HG03139 (cell line): ENCODE data around the gene CLEC18A.
"Not testable (repeated sequence)": the region's sequence is repeated elsewhere in the genome, so short reads cannot be mapped to it uniquely, and the experiment has no call there.

Source experiments
- ATAC-seq: cut with Tn5 transposase; IDR thresholded peaks from one replicate; pipeline ENCODE4 v1.9.1; 2021; ENCODE audit not compliant: unreplicated experiment

The CLEC18A gene

DNA sequence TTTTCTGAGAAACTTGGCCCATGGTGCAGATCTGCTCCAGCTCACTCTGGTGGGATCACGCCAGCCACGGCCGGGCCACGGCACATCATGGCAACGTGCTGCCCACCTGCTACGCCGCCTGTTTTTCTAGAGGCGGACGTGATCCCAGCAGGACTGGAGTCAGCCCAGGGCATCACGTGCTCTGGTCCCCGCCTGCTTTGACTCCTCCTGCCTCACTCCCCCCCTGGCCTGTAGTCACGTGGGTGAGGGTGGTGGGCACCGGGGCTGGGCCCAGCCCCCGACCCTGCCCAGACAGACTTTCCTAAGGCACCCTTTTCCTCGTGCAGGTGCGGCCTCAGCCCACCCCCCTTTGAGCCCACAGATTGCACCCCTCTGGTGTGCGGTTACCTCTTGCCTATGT is 723 bp upstream of the CLEC18A start:
- not testable (repeated sequence) for ATAC-seq

DNA sequence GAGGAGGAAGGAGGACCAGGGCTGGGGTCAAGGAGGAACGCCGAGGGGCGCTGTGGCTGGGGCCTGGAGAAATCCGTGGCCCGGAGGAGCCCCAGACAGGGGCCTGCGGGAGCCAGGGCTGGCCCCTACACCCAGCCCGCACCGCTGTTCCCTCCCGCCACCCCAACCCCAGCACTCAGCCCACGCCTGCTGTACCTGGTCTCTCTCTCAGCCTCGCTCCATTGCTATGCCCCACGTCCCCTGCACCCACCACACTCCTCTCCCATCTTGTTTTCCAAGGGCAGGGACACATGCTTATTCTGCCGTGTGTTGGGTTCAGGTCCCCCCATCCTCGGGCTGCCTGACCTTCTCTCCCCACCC is 518 bp downstream of the CLEC18A start:
- not testable (repeated sequence) for ATAC-seq

DNA sequence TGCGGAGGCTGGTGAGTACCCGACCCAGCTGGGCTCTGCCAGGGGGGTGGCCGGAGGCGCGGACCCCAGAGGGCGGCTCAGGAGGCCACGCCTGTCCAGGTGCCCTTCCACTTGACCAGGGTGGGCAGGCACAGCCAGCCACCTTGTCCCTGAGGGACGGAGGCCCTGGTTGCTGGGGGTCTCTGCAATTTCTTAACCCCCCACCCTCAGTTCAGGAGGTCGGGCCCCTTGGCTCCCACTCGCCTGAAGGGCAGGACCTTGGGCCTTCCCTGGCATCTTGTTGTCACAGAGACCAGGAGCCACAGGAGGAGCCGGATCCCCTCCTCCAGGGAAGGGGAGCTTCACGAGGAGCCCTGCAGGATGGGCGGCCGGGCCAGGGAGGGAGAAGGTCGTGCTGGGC is 982 bp downstream of the CLEC18A start:
- ATAC-seq: not testable (repeated sequence)

DNA sequence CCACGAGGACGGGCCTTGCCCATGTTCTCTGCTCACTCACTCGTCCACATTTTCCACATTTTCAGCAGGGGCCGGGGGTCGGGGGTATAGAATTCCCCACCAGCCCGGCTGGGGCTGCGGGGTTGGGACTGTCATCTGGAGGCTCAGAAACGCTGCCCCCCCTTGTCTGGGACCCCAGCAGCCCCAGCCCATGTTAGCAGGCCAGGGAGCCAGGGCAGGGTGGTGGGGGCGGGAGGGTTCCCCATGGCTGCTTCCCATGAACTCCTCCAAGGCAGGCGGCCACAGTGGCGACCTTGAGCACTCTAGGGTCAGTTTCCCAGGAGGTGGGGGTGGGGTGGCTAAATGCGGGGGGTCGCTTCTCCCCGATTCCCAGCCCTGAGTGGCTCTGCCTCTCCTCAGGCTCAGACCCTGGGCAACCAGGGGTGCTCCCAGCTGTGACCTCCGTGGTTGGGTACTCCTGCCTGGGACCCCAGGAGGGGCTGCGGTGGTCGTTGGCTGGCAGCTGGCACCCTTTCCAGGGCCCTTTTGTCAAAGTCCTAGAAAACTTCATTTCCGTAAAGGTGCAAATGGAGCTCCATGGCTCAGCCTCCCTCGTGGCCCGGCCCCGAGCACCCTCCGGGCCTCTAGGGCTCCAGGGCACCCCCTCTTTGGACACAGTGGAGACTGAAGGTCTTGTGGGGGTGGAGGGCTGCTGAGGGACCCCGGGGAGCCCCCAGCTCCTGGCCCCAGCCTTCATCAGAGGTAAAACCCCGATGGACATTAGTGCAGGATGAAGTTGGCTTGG is 1.6 kb downstream of the CLEC18A start:
- not testable (repeated sequence) for ATAC-seq

DNA sequence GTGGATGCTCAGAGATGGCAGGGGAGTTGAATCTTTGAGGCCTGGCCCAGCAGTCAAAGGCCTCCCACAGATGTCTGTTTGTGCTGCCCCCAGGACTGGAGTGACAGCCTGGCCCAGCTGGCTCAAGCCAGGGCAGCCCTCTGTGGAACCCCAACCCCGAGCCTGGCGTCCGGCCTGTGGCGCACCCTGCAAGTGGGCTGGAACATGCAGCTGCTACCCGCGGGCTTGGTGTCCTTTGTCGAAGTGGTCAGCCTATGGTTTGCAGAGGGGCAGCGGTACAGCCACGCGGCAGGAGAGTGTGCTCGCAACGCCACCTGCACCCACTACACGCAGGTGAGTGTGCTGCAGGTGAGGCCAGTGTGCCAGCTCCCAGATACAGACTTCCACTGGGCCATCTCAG is 3.1 kb downstream of the CLEC18A start:
- not testable (repeated sequence) for ATAC-seq

DNA sequence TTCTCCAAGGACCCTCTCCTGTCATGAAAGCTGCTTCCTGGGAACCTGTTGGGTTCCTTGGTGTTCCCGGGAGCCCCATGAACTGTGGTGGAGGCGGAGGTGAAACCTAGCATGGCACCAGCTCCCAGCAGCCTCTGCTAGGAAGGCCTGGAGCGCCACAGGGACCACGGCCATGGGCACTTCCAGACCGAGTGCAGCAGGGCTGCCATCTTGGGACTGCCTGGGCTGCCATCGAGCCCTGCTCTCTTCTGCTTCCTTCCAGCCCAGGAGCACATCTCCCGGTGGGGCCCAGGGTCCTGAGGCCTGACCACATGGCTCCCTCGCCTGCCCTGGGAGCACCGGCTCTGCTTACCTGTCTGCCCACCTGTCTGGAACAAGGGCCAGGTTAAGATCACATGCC is 12.2 kb downstream of the CLEC18A start:
- ATAC-seq: not testable (repeated sequence)

DNA sequence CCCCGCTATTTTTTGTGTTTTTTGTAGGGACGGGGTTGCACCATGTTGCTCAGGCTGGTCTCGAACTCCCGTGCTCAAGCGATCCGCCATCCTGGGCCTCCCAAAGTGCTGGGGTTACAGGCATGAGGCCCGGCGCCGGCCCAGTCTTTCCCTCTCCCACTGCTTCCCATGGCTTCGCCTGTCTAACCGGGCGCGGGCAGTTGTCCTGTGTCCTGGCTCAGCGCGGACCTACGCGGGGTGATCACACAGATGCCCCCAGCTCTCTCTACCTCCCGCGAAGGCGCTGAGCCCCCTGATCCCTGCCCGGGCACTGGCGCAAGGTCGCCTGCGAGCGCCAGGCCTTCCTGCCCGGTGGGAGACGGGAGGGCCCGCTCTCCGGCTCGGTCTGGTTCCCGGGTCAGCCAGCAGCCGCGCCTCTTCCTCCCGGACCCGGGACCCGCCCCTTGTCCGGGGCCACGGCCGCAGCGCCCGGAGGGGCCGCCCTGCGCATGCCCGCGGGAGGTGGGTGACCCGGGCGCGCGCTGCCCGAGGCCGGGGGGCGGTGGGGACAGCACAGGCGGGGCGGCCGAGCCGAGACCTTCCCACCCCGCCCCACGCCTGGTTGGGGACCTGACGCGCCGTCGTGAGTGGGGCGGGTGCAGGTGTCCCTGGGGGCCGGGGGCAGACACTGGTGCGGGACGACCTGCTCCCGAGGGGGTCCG is 14.0 kb downstream of the CLEC18A start:
- not testable (repeated sequence) for ATAC-seq

DNA sequence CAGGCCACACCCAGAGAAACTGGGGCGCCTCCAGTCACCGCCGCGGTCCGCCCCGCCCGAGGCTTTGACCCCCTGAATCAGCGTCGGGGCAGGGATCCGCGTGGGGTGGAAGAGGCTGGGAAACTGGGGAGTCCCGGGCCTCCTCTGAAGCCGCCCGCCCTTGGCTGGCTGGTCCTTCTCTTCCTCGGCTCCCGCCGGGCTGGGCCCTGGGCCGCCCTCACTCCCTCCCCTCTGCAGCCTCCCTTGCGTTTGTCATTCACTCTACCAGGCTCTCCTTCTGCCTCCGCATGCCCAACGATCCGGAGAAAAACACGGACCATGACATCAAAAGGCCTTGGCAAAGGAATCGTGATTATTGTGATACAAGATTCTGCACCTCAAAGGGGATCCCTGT is 14.5 kb downstream of the CLEC18A start:
- not testable (repeated sequence) for ATAC-seq

DNA sequence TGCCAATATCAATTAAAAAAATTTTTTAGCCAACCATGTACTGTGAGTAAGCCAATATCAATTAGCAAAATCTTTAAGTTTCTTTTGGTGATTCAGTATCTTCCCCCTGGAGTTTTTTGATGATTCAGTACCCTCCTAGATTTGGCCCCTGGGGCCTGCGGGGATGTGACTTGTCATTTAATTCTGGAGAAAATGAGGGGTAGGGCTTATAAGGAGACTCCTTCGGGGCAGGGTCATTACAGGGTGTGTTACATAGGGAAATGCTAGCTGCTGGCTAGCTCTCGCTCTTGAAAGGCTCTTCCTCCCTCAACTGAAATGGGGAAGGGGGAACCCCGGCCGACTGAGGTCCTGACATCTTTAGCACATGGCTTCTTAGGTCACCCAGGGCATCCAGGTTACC is 16.6 kb downstream of the CLEC18A start:
- not testable (repeated sequence) for ATAC-seq

DNA sequence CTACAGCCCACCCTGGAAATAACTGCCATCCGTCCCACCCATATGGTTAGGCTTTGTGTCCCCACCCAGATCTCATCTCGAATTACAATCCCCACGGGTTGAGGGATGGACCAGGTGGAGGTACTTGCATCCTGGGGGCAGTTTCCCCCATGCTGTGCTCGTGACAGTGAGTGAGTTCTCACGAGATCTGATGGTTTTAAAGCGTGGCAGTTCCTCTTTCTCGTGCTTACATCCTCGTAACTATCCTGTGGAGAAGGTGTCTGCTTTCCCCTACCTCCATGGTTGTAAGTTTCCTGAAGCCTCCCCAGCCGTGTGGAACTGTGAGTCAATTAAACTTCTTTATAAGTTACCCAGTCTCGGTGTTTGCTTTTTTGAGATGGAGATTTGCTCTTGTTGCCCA is 17.0 kb downstream of the CLEC18A start:
- not testable (repeated sequence) for ATAC-seq

DNA sequence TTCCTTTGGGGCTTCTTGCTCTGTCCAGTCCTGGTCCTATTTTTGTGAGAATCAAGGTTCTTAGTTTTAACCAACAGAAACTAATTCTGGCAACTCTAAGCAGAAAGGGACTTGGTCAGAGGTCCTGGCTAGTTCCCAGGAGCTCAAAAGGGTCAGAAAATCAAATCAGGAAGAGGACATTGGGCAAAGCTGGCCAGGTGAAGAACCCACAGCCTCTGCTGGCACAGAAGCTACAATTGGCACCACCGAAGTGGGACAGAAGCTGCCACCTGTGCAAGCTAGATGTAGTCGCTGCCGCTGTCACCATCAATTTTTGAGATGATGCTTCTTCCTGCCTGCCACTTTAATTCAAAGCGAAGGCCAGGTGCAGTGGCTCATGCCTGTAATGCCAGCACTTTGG is 18.5 kb downstream of the CLEC18A start:
- ATAC-seq: not testable (repeated sequence)

DNA sequence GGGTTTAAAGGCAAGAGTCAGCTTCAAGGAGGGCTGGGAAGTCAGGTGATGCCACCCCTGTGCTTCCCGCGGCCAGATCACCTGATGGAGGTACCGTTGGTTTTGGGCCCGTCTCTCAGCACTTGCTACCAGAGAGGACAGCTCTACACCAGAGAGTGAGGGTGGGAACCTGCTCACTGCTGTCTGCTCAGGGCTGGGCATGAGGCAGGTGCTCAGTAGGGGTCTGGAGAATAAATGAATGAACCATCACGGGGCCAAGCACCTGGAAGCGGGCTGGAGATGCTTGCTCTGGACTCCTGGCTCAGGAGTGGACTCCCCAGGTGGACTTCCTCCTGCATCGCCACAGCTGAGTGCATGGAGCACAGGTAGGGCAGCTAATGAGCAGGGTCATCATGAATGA is 21.0 kb downstream of the CLEC18A start:
- ATAC-seq: not testable (repeated sequence)

DNA sequence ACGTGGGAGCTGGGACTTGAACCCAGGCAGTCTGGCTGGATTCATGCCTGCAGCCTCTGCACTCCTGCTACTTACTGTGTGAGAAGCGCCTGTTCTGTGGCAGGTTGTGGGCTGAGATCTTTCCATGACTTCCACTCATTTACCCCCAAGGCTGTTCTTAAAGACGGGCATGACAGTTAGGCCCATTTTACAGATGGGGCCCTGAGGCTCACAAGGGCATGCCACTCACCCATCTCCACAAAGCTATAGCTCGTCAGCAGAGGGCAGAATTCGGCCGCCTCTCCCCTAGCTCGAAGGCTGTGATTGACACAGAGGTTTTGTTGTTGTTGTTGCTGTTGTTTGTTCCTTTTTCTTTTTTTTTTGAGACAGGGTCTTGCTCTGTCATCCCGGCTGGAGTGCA is 21.8 kb downstream of the CLEC18A start:
- ATAC-seq: not testable (repeated sequence)

DNA sequence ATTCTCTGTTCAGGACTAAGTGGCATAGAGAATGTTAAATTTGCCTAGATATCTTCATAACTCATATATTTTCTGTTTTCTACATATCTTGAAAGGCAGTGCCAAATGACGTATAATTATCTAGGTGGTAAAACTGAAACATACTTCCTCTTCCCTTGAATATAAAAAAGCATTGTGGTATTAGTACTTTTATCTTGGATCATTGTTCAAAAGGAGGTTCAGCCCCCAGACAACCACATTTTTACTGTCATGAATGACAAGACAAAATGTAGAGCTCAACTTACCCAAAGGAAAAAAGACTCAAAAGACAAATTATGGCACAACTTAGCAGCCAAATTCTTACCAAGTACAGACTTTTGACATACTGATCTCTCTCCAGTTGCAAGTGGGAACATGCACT is 34.1 kb downstream of the CLEC18A start:
- not testable (repeated sequence) for ATAC-seq

DNA sequence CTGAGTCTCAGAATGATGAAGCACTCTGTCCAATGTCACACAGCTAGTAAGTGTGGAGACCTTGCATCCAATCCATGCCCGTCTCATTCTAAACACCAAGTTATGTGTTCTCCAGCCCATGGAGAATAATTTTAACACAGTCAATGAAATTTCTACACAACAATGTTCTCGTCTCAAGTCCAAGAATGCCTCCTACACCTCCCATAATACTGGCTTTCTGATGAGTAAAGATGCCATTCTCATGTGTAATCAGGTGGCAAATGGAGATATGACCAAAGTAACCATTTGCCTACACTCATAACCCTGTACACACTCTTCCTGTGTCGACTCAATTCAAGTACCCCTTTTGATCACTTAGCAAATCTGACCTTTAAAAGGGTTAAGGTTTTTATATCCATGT is 46.8 kb downstream of the CLEC18A start:
- not testable (repeated sequence) for ATAC-seq

DNA sequence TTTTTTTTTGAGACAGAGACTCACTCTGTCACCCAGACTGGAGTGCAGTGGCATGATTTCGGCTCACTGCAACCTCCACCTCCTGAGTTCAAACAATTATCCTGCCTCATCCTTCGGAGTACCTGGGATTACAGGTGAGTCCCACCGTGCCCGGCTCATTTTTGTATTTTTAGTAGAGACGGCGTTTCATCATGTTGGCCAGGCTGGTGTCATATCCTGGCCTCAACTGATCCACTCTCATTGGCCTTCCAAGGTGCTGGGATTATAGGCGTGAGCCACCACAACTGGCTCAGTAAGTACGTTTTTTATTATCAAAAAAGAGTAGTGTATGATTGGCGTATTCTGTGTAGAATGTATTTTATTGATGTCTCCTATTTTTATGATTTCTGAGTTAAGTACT is 48.7 kb downstream of the CLEC18A start:
- not testable (repeated sequence) for ATAC-seq

DNA sequence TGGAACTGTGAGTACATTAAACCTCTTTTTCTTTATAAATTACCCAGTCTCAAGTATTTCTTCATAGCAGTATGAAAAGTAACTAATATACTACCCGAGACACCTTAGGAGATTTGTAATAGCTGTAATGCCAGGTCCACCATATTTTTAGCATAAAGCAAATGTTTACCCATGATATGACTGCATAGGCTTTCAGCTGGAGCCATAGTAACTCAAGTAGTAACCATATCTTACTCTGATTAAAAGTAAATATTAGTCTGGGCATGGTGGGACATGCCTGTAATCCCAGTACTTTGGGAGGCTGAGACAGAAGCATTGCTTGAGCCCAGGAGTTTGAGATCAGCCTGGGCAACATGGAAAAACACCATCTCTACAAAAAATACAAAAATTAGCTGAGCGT is 52.4 kb downstream of the CLEC18A start:
- not testable (repeated sequence) for ATAC-seq

DNA sequence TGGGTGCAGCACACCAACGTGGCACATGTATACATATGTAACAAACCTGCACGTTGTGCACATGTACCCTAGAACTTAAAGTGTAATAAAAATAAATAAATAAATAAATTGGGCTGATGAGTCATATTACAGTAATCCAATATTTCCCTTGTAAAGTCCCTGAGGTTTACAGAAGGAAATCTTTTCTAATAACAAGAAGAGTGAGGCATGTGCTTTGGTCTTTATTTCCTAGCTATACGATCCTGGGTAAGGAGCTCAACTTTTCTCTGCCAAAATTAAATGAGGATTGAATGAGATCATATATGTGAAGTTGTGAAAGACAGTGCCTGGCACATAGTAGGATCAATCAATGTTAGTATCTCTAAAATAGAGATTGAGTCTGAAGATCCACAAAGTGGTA is 57.5 kb downstream of the CLEC18A start:
- ATAC-seq: not testable (repeated sequence)

DNA sequence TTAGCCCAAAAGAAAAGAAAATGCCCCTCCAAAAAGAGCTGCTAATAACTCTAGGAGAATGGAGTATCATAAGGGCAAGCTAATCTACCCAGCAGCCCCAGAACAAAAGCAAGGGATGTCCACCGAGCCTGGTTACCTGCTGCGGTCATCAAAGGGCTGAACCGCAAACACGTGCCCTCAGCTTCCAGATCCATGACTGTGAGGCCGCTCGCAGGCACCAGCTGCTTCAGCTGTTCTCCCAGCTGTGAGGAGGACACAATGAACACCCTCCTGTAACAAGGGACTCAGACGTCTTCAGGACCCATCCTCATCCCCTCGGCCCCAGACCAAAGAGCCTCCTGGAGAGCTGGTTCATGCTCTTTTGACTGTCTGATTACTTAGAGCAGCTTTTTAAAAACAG is 59.5 kb downstream of the CLEC18A start:
- not testable (repeated sequence) for ATAC-seq

DNA sequence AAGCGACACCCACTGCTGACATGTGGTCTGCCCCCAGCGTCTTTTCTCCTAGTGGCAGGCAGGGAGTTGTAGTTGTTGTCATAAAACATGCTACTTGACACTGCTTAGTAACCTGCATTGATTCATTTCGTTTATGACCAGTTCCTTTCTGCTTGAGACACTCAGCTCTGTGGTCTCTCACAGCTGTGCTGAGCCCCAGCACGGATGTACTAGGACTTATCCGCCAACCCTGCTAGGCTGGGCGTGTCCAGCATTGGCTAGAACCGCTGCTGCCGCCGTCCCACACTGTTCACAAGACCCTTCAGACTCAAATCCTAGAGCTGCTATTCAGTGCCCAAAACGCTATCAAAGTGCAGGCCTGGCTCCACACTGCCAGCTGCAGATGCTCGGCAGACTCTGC is 60.0 kb downstream of the CLEC18A start:
- ATAC-seq: not testable (repeated sequence)

DNA sequence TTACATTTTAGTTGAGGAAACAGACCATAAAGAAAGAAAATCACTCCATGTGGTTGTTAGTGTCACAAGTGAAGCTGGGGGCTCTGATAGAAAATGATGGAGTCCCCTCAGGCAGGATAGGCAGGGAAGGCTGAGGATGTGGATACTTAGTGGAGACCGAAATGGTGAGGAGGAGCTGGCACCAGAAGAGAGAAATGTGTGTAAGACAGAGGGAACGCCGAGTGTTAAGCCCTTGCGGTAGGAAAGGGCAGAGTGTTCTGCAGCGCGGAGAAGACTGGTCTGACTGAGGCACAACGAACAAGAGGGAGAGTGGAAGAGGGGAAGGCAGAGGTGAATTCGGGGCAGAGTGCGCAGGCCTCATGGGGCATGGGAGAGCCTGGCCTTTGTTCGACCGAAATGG is 61.2 kb downstream of the CLEC18A start:
- ATAC-seq: not testable (repeated sequence)

DNA sequence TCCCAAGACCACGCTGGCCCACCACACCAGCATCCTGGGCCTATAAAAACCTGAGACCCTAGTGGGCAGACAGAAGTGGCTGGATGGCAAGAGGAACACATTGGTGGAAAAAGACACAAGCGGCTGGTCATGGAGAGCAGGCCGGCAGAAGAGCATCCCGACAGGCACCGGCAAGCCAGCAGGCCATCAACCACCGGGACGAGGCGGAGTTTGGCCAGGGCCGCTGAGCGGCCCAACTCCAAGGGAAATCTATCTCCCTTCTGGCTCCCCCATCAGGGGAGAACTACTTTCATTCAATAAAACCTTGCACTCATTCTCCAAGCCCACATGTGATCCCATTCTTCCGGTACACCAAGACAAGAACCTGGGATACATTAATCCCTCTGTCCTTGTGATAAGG is 61.8 kb downstream of the CLEC18A start:
- ATAC-seq: not testable (repeated sequence)
